HPDE6-E6E7 (cell line): Measurements from ENCODE around the gene CDC42BPB.

ENCODE experiments used
- DNase-seq: peaks from one replicate; pipeline ENCODE4 v3.0.0; 2011; ENCODE audit warnings: missing footprints; ENCODE audit errors: extremely low spot score

Gene CDC42BPB

GRCh38 chr14:102914474-102915291, 142.7 kb downstream of the CDC42BPB start:
- DNase-seq, result no peak

- DNase-seq, result no peak
Measured at GRCh38 chr14:102913341-102914211, 143.8 kb downstream of the CDC42BPB start.

- no peak for DNase-seq
Measured at GRCh38 chr14:102911991-102912761, 145.2 kb downstream of the CDC42BPB start.

GRCh38 chr14:102911541-102911951, 145.8 kb downstream of the CDC42BPB start:
- no peak for DNase-seq

GRCh38 chr14:102910442-102910841, 146.9 kb downstream of the CDC42BPB start:
- DNase-seq, result no peak

- DNase-seq, result no peak
Measured at GRCh38 chr14:102909911-102910310, 147.4 kb downstream of the CDC42BPB start.

- DNase-seq, result no peak
Measured at GRCh38 chr14:102909462-102909861, 147.9 kb downstream of the CDC42BPB start.

GRCh38 chr14:102908766-102909455, 148.4 kb downstream of the CDC42BPB start:
- DNase-seq, result no peak

GRCh38 chr14:102907980-102908730, 149.2 kb downstream of the CDC42BPB start:
- no peak for DNase-seq

GRCh38 chr14:102907303-102907844, 150.0 kb downstream of the CDC42BPB start:
- DNase-seq, result no peak

GRCh38 chr14:102906616-102907302, 150.6 kb downstream of the CDC42BPB start:
- DNase-seq, result no peak

- DNase-seq, result no peak
Measured at GRCh38 chr14:102905116-102906108, 151.9 kb downstream of the CDC42BPB start.

GRCh38 chr14:102903889-102904512, 153.3 kb downstream of the CDC42BPB start:
- DNase-seq, result no peak

GRCh38 chr14:102903248-102903888, 154.0 kb downstream of the CDC42BPB start:
- DNase-seq, result no peak

GRCh38 chr14:102902523-102903247, 154.7 kb downstream of the CDC42BPB start:
- no peak for DNase-seq

GRCh38 chr14:102902086-102902485, 155.3 kb downstream of the CDC42BPB start:
- no peak for DNase-seq

GRCh38 chr14:102901633-102902032, 155.7 kb downstream of the CDC42BPB start:
- DNase-seq, result no peak
